ENCODE results near the gene AOPEP.

AOPEP gene

GRCh38 chr9:94971378-94972131 lies 245.1 kb downstream of the AOPEP start:
- no peak for DNase-seq

- DNase-seq = no peak
These were observed 247.0 kb downstream of the AOPEP start for GRCh38 chr9:94973451-94973941.

DNA sequence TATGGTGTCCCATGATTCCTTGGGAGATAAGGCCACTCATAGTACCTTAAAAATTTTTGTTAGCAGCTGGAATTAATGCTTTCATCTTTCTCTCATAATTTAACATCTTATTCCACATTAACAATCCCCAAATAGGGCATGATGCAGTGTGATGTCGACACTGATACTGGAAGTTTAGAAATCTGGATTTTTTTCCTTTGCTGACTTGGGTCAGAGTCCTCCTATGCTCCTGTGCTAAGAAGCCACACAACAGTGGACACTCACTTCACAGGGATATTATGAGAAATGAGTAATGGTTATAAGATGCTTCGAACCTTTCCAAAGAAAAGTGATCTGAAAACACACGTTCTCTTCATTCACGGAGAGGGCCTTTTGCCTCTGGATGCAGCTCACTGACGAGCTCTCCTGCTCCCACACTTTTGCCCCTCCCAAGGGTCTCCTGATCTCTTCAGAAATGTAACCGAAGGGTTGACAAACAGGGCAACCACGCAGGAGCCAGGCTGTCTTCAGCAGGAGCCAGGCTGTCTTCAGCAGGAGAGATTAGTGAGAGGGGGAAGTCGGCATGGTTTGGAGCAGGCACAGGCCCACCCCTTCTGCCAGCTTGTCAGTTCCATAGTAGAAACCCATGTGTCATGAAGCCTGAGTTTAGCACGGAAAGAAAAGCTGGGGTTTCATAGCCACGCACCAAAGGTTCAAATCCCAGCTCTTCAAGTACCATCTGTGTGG lies 247.8 kb downstream of the AOPEP start:
- no peak for DNase-seq

- no peak for DNase-seq
These were observed 249.0 kb downstream of the AOPEP start for GRCh38 chr9:94975480-94975879.

DNA sequence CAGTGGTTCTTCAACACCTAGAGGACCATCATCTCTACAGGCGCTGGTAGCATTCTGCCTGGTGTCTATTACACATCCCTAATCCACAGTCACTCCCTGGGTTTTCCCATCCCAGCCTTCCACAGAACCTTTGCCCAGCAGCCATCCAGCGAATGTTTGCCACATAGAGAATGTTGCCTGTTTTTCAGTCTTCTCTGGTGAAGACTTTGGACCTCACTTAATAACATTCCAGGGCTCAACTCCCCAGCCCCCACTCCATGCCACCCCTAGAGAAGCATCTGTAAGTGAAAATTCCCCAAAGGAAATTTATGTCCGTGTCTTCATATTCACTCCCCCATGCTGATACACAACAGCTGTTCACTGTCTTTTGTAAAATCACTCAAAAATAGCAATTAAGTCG lies 249.6 kb downstream of the AOPEP start:
- DNase-seq = no peak

GRCh38 chr9:94977416-94977815 lies 250.9 kb downstream of the AOPEP start:
- DNase-seq = no peak

DNA sequence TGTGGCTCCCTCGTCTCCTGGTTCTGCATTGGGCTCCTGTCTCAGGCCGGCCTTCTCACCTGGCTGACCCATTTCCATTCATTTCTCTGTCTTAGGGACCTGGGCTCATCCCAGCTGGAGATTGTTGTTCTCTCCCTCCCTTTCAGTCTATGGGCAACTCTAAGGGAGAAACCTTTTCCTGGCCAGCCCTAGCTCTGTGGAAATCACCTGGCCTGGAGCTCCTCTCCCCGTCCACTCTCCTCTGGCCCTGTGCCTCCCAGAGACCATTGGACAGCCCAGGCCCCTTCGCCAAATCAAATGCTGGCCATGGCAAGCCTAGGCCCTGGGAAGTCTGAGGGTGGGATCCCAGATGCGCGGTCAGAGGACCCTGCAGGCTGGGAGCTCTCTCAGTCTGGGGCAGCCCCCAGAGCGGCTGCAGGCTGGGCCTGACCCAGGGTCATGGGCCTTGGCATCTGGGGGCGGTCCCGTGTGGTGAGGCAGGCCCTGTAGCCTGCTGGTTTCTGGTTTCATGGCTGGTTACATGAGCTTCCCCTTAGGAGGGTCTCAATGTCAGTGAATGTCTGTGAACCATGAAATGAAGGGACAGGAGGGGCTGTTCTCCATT lies 253.5 kb downstream of the AOPEP start:
- no peak for DNase-seq

DNA sequence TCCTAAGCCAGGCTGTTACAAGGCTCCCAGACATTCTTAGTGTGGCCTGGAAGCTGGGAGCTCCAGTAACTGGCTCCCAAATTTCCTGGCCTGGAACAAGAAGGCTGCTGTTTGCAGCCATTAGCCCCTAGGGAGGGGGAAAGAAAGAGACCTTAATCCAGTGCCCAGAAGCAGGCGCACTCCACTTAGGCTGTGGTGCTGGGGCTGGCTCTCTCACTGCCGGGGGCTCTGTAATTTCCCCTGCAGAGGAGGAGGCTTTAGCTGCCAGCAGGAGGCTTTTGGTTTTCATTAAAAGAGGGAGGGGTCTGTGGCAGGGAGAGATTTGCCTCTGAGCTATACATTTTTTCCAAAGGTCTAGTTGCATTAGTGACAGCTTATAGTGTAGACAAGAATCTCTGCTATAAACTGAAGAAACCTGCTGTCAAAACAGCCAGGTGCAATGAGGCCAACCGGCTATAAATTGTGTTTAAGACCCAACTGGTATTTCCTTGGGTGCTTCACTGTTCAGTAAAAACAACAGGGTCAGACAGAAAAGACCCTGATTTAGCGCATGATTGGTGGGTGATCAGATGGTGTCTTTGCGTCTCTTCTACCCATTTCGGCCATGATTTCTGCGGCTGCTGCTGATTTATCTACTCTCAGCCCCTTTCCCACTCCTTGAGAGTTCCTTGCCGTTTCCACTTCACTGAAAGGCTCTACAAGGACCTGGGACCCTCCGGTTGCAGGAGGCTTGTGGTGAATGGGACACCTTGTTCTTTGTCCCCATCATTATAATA lies 254.6 kb downstream of the AOPEP start:
- no peak for DNase-seq

- no peak for DNase-seq
These were observed 255.2 kb downstream of the AOPEP start for GRCh38 chr9:94981723-94982090.

- no peak for DNase-seq
These were observed 255.7 kb downstream of the AOPEP start for GRCh38 chr9:94982211-94982610.

DNA sequence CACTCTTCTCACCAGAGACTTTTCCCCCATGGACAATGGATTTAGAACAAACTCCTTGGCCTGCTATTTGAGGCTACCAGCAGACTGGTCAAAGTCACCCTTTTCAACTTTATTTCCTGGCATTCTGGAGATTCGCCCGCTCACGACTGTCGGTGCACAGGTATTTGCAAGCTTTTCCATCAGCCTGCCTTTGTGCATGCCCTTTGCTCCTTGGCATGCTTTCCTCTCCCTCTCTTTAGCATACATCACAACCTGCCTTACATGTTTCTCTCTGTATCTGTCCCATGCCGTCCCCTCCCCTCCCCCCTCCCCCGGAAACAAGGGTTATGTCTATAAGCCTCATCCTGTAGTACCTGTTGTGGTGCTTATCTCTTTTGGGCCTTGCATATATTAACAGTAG lies 257.1 kb downstream of the AOPEP start:
- no peak for DNase-seq

DNA sequence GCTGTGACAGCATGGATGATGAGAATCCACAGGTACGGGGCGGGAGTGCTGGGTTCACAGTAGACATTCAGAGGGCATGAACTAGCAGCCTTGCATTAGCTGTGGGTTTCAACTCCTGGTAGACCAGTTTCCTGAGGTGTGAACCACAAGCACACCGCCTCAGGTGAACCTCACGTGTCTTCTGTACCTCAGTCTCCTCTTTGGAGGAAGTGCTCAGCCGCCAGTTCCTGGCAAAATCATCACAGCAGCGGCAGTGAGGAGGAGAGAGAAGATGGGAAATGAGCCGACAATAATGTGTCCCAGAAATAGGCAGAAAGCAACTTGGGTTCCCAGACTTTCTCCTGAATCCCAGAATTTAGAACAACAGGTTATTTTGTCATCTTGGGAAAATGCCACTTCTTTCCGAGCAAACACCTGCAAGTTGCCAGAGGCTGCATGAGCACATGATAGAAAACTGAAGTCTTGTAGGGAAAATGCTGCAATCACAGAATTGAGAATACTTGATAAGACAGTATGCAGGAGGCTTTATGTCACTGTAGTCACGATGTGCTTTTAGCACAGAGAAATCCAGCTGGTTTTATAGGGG lies 258.5 kb downstream of the AOPEP start:
- DNase-seq = peak in 2 of 5 experiments; percentile 15 to 17

GRCh38 chr9:94985649-94986048 lies 259.1 kb downstream of the AOPEP start:
- DNase-seq = no peak

- DNase-seq = no peak
These were observed 261.2 kb downstream of the AOPEP start for GRCh38 chr9:94987731-94988130.

DNA sequence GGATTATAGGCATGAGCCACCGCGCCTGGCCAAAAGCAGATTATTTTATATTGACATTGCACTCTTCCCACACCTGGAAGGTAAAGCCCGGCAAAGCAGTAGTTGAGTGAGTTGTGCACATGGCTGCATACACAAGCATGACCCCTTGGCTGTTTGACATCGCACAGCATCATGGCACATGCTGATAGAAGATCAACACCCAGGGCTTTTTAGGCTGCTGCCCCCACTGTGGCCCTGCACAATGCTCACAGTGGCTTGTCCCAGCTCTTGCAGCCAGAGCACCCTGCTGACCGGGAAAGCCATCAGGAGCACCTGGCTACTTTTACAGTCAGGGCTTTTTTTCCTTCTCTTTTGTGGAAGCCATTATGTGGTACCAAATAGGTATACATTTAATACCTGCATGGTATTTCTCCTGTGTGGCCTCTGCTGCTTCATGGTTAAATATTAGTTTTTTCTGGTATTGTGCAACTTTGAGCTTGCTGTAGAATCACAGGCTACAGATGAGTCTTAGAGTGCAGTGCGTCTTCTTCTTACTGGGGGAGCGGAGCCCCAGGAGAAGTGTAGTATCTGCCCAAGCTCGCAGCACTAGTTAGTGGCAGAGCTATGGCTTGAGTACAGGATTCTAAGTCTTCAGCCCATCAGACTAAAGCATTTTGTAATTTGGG lies 264.5 kb downstream of the AOPEP start:
- DNase-seq = no peak

GRCh38 chr9:94991961-94992907 lies 265.7 kb downstream of the AOPEP start:
- no peak for DNase-seq

- no peak for DNase-seq
These were observed 266.8 kb downstream of the AOPEP start for GRCh38 chr9:94993160-94993820.

GRCh38 chr9:94993821-94994165 lies 267.3 kb downstream of the AOPEP start:
- no peak for DNase-seq

GRCh38 chr9:94995048-94995693 lies 268.7 kb downstream of the AOPEP start:
- DNase-seq = no peak

DNA sequence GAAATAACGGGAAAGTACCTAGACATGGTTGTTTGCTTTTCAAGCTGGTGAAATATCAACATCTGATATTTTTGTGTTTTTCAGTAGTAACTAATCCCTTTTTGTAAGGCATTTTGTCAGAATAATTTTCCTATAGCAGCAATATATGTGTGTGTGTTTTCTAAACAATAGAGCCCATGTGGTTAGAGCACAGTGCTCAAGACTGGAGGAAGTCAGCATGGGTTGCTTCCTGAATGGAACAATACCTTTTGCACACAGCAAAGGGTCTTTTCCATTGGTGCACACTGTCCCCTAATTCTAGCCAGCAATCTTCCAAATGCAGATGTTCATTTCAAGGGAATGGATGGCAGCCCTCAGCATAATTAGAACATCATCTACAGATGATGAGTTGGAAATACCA lies 270.1 kb downstream of the AOPEP start:
- DNase-seq = no peak

Data from T-helper 2 cell (primary cell).